AG04449 (cell line): ENCODE results near the gene GMPPB.

Experiments
- CTCF ChIA-PET: fragments of 350-600 bp; formaldehyde crosslinking; extraction: SDS; loops from one replicate; lab custom pipeline; 2021; ENCODE audit warnings: antibody characterized with exemption; lab: Yijun Ruan, JAX
- POLR2A ChIA-PET: fragments of 400-600, 350-600 bp; formaldehyde crosslinking; extraction: SDS; loops from one replicate; lab custom pipeline; 2020; ENCODE audit warnings: antibody characterized with exemption, inconsistent platforms; lab: Yijun Ruan, JAX
- DNase-seq: peaks from one replicate; pipeline ENCODE4 v3.0.0-alpha.2; 2010; ENCODE audit warnings: low read depth, low spot score
- H3K4me3 ChIP-seq: 2 replicates; pipeline ENCODE4 v1.5.1; 2011; ENCODE audit warnings: low read depth, mild to moderate bottlenecking, control low read depth, low read length
- TF ChIP-seq, protein P1 (sequence below): IDR thresholded peaks from one replicate; pipeline ENCODE4 v1.5.1; 2011; ENCODE audit warnings: mild to moderate bottlenecking, moderate library complexity, low read length, control low read depth, inconsistent platforms; ENCODE audit not compliant: insufficient read depth; ENCODE audit errors: missing control alignments

GMPPB gene

DNA sequence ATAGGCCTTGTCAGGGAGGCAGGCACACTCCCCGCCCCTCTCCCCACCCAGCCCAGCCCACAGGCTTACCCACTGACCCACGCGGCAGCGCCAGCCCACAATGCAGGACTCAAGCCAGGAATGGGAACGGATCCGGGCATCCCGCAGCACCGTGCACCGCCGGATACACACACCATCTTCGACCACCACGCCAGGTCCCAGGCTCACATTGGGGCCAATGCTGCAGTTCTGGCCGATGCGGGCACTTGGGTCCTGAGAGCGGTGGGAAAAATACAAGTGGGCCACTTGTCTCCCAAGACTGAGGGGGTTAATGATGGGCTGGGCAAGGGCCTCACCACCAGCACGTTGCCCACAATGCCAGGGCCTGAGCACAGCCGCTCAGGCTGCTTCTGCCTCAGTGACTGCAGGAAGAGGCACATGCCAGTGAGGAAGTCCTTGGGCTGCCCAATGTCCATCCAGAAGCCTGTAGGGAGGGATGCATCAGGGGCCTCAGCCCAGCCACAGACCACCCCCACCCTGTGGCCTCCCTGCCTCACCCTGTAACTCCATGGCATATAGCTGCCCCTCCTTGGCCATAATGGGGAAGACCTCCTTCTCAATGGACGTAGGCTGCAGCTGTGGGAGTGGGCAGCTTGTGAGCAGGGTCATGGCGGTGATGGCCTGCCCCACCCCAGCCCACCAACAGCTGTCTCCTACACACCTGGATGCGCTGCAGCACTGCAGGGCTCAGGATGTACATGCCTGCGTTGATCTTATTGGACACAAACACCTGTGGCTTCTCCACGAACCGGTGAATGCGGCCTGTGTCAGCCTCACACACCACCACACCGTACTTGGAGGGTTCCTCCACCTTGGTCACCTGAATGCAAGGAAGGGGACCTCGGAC, 1.6 kb downstream of the GMPPB start:
- TF ChIP-seq, protein P1, sequence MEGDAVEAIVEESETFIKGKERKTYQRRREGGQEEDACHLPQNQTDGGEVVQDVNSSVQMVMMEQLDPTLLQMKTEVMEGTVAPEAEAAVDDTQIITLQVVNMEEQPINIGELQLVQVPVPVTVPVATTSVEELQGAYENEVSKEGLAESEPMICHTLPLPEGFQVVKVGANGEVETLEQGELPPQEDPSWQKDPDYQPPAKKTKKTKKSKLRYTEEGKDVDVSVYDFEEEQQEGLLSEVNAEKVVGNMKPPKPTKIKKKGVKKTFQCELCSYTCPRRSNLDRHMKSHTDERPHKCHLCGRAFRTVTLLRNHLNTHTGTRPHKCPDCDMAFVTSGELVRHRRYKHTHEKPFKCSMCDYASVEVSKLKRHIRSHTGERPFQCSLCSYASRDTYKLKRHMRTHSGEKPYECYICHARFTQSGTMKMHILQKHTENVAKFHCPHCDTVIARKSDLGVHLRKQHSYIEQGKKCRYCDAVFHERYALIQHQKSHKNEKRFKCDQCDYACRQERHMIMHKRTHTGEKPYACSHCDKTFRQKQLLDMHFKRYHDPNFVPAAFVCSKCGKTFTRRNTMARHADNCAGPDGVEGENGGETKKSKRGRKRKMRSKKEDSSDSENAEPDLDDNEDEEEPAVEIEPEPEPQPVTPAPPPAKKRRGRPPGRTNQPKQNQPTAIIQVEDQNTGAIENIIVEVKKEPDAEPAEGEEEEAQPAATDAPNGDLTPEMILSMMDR, result no peak
- CTCF ChIA-PET, result interaction anchor here (1.0 to 2.6 kb wide), 4 partner anchors 23 to 118 kb away, joined by 3 to 21 read pairs (median 3); no protein-coding TSS in a partner anchor
- POLR2A ChIA-PET, result no interaction called here
- H3K4me3 ChIP-seq, result peak overlapping the region; percentile 95
- no peak for DNase-seq

DNA sequence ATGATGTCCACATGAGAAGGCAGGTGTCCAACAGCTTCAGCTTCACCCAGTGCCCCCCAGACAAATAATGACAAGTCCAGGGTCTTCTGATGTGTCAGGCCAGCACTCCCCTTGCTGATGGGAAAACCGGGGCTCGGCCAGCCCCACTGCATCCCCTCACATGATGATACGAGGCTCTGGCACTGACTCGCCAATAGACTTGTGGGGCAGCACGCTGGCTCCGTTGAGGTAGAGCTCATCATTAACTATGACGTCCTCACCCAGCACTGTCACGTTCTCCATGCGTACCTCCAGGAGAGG, 2.2 kb downstream of the GMPPB start:
- TF ChIP-seq, protein P1, result no peak
- DNase-seq, result no peak
- ChIA-PET CTCF (interaction anchor here (1.2 to 2.6 kb wide), 2 partner anchors 92 to 118 kb away, joined by 3 to 21 read pairs; no protein-coding TSS in a partner anchor), POLR2A (no interaction called here)
- no peak overlapping the region for H3K4me3 ChIP-seq

DNA sequence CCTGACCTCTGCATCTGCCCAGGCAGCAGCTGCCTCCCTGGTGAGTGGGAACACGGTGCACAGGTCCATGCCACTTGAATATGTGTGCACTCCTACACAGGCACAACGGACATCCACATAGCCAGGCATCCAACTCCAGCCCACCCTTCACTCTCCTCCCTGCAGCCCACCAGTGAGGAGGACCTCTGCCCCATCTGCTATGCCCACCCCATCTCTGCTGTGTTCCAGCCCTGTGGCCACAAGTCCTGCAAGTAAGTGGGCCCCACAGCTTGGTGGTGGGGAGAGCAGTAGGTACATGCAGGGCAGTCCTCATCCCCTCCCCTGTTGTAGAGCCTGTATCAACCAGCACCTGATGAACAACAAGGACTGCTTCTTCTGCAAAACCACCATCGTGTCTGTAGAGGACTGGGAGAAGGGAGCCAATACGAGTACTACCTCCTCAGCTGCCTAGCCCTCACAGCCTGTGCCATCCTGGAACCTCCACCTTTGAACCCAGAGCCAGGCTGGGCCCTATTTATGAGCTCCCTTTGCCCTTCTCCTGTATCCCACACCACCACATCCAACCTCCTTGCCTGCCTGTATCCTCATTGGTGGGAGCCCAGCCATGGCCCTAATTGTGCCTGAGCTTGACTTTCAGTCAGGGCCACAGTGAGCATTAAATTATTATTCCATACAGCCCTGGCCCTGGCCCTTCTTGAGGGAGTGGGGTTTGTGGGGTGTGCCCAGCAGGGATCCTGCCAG, 2.7 kb downstream of the GMPPB start:
- ChIA-PET POLR2A (no interaction called here), CTCF (interaction anchor here (0.8 to 2.6 kb wide), 5 partner anchors 17 to 181 kb away, joined by 3 to 21 read pairs (median 3); no protein-coding TSS in a partner anchor)
- no peak for DNase-seq
- H3K4me3 ChIP-seq, result no peak overlapping the region
- TF ChIP-seq, protein P1, result no peak

DNA sequence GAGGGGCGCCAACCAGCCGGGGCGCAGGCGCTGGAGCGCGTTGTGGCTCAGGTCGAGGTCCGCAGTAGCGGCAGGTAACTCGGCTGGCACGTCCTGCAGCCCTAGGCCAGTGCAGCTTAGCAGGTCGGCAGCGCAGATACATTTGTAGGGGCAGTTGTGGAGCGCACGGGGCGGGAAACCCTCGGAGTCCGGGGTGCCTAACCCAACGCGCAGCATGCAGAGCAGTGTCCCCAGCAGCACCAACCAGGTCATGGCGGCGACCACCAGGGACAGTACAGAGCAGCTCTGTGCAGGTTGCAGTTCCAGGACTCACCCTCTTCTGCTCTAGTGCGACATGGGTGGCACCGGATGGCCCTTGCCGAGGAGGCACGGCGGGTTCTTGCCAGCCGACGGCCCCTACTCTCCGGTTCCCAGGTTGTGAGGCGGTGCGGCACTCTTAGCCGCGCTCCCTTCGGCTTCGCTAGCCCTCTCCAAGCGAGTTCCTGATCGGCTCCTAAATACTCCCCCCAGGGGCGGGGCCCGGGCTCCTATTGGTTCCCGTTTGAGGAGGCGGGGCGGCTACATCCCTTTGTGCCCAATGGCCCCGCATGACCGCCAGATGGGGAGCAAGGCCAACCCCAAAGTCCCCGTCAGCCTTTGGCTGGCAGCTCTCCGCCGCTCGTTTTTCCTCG, 4.4 kb downstream of the GMPPB start, which contains the start of gene AMIGO3:
Gene AMIGO3 (minus strand): TSS at position 471 of the 671 bp plus-strand sequence. CDS start 219 bp downstream, at position 252.
- CTCF ChIA-PET, result interaction anchor here (0.7 to 2.6 kb wide), 7 partner anchors 9 to 122 kb away, joined by 3 to 21 read pairs (median 4); no protein-coding TSS in a partner anchor
- TF ChIP-seq, protein P1, result peak; percentile 82
- POLR2A ChIA-PET, result no interaction called here
- peak within 1 kb of the TSS; percentile 62 for H3K4me3 ChIP-seq
- peak; percentile 42 for DNase-seq

DNA sequence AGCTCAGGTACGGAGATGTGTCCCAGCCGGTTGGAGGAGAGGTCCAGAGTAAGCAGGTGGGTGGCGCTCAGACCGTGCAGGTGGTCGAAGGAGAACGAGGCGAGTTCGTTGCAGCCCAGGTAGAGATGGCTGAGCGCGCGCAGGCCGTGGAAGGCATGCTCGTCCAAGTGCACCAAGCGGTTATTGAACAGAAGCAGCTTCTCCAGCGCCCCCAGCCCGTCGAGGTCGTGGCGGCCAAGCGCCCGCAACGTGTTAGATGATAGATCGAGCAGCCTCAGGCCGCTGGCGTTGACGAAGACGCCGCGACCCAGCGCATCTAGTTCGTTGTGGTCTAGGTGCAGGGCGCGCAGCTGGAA, 4.9 kb downstream of the GMPPB start:
- ChIA-PET CTCF (interaction anchor here (1.2 to 1.6 kb wide), 6 partner anchors 9 to 122 kb away, joined by 3 to 14 read pairs (median 4); partner anchors contain the start of gene INKA1), POLR2A (no interaction called here)
- H3K4me3 ChIP-seq, result peak overlapping the region; percentile 62
- TF ChIP-seq, protein P1, result no peak
- DNase-seq, result no peak
